H1 (cell line): ENCODE data around the gene TUBGCP6.

Source experiments
- CHD1 ChIP-seq: IDR thresholded peaks from 2 replicates; pipeline ENCODE4 v1.6.1; 2012; ENCODE audit warnings: low read depth, low read length, improper control_type of control experiment
- CHD2 ChIP-seq: IDR thresholded peaks from 2 replicates; pipeline ENCODE4 v1.6.1; 2012; ENCODE audit warnings: low read length, improper control_type of control experiment
- EP300 ChIP-seq, 2 experiments: IDR thresholded peaks; 1 replicate in 1 of 2; 2 replicates in 1 of 2; pipeline ENCODE4 v1.6.1; 2011 to 2012; ENCODE audit warnings: low read depth in 2 of 2, low read length in 2 of 2, mild to moderate bottlenecking in 2 of 2, borderline replicate concordance in 1 of 2, inconsistent platforms in 1 of 2, moderate library complexity in 1 of 2
- EZH2 ChIP-seq: fragments of 200-600 bp; sonication (generic); IDR thresholded peaks from 2 replicates; pipeline ENCODE4 v1.7.1; 2012; ENCODE audit warnings: low read depth, mild to moderate bottlenecking, moderate library complexity, low read length, inconsistent platforms; ENCODE audit not compliant: severe bottlenecking
- POLR2A ChIP-seq, 2 experiments: IDR thresholded peaks; 1 replicate in 1 of 2; 2 replicates in 1 of 2; pipeline ENCODE4 v1.6.1; 2011; ENCODE audit warnings: low read depth in 2 of 2, low read length in 2 of 2, mild to moderate bottlenecking in 2 of 2; ENCODE audit errors: control extremely low read depth in 1 of 2
- POLR2AphosphoS5 ChIP-seq: IDR thresholded peaks from 2 replicates; pipeline ENCODE4 v1.6.1; 2011; ENCODE audit warnings: low read depth, low read length
- POU5F1 ChIP-seq: IDR thresholded peaks from 2 replicates; pipeline ENCODE4 v1.6.1; 2011; ENCODE audit warnings: low read depth, mild to moderate bottlenecking, low read length, moderate library complexity
- TAF1 ChIP-seq: IDR thresholded peaks from 2 replicates; pipeline ENCODE4 v1.6.1; 2011; ENCODE audit warnings: mild to moderate bottlenecking, low read depth, low read length
- TCF12 ChIP-seq: IDR thresholded peaks from 2 replicates; pipeline ENCODE4 v1.6.1; 2011; ENCODE audit warnings: low read depth, mild to moderate bottlenecking, low read length
- ZNF274 ChIP-seq: IDR thresholded peaks from 2 replicates; pipeline ENCODE4 v1.7.0; 2012; ENCODE audit warnings: low read length, borderline replicate concordance; ENCODE audit errors: extremely low read depth
- TF ChIP-seq, protein P1 (sequence below): IDR thresholded peaks from 2 replicates; pipeline ENCODE4 v1.6.1; 2011; ENCODE audit warnings: low read length, improper control_type of control experiment
- TF ChIP-seq, protein P2 (sequence below), 3 experiments: IDR thresholded peaks; 1 replicate in 2 of 3; 2 replicates in 1 of 3; pipeline versions ENCODE4 v1.5.1 to v1.6.1; 2011; ENCODE audit warnings: low read length in 3 of 3, mild to moderate bottlenecking in 3 of 3, inconsistent platforms in 2 of 3, low read depth in 1 of 3, moderate library complexity in 1 of 3; ENCODE audit not compliant: insufficient read depth in 1 of 3; ENCODE audit errors: control extremely low read depth in 1 of 3

DNA sequence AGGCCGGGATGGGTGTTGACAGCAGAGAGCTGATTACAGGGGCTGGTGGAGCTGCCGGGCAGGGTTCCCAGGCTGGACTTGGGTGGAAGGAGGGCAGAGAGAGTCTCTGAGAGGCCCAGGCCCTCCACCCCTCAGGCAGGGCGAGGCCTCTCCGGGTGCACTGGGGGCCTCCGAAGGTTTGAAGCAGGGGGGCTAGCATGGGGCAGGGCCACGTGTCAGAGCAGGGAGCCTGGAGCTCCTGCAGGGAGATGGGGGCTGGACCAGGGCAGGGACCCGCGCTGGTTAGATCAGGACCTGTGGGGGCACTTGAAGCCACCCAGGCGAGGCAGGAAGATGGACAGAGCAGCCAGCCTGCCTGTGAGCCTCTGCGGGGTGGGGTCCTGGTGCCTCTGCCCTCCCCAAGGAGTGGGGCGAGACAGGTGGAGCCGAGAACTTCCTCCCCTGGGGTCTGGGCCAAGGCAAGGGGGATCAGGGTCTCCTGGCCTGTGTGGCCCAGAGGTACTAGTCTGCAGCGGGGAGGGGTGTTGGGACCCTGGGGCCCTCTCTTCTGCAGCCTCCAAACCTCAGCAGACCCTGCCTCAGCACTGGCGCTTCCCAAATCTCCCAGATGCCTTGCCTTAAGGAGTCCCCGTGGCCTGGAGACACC lies 73.4 kb downstream of the TUBGCP6 start:
- TF ChIP-seq, protein P1, sequence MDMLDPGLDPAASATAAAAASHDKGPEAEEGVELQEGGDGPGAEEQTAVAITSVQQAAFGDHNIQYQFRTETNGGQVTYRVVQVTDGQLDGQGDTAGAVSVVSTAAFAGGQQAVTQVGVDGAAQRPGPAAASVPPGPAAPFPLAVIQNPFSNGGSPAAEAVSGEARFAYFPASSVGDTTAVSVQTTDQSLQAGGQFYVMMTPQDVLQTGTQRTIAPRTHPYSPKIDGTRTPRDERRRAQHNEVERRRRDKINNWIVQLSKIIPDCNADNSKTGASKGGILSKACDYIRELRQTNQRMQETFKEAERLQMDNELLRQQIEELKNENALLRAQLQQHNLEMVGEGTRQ: no peak
- no peak for TF ChIP-seq CHD1
- TF ChIP-seq, protein P2, sequence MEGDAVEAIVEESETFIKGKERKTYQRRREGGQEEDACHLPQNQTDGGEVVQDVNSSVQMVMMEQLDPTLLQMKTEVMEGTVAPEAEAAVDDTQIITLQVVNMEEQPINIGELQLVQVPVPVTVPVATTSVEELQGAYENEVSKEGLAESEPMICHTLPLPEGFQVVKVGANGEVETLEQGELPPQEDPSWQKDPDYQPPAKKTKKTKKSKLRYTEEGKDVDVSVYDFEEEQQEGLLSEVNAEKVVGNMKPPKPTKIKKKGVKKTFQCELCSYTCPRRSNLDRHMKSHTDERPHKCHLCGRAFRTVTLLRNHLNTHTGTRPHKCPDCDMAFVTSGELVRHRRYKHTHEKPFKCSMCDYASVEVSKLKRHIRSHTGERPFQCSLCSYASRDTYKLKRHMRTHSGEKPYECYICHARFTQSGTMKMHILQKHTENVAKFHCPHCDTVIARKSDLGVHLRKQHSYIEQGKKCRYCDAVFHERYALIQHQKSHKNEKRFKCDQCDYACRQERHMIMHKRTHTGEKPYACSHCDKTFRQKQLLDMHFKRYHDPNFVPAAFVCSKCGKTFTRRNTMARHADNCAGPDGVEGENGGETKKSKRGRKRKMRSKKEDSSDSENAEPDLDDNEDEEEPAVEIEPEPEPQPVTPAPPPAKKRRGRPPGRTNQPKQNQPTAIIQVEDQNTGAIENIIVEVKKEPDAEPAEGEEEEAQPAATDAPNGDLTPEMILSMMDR (IDR thresholded peaks at IDR 0.05; ENCODE audit: control extremely low read depth in 1 of 3, insufficient read depth in 1 of 3, low read depth in 1 of 3, low read length in 3 of 3): no peak
- no peak for TF ChIP-seq EZH2
- no peak for TF ChIP-seq TAF1
- no peak for TF ChIP-seq EP300 (IDR thresholded peaks at IDR 0.05; ENCODE audit: borderline replicate concordance in 1 of 2, low read depth in 2 of 2, low read length in 2 of 2)
- TF ChIP-seq POLR2AphosphoS5: no peak
- no peak for TF ChIP-seq CHD2
- no peak for TF ChIP-seq POU5F1
- TF ChIP-seq POLR2A (IDR thresholded peaks at IDR 0.05; ENCODE audit: control extremely low read depth in 1 of 2, low read depth in 2 of 2, low read length in 2 of 2): no peak
- TF ChIP-seq ZNF274: no peak
- TF ChIP-seq TCF12: no peak
